Lower lobe of right lung (tissue), 2 donors: Measurements from ENCODE around the gene NFU1. TPM values are rescaled to one million over a fixed set of nuclear protein-coding genes. Genes with fewer than 3 reads are reported as not detected.

Experiments used
- ATAC-seq, 2 donors: fragments of 200-7000 bp; cut with Tn5 transposase; one replicate each; pipeline ENCODE4 v1.9.1; 2020 to 2022; ENCODE audit warnings: mild to moderate bottlenecking in 2 of 2, moderate library complexity in 2 of 2
- DNase-seq: peaks from one replicate; pipeline ENCODE4 v3.0.0-alpha.2; 2020
- H3K27ac ChIP-seq: fragments of 200-600 bp; one replicate; pipeline ENCODE4 v1.8.0; 2022
- H3K27me3 ChIP-seq: fragments of 200-600 bp; one replicate; pipeline ENCODE4 v1.8.0; 2022; ENCODE audit warnings: low read depth
- H3K36me3 ChIP-seq: fragments of 200-600 bp; one replicate; pipeline ENCODE4 v1.8.0; 2022; ENCODE audit warnings: mild to moderate bottlenecking
- H3K4me1 ChIP-seq: fragments of 200-600 bp; one replicate; pipeline ENCODE4 v1.8.0; 2022
- H3K4me3 ChIP-seq: fragments of 200-600 bp; one replicate; pipeline ENCODE4 v1.8.0; 2022; ENCODE audit warnings: mild to moderate bottlenecking
- H3K9me3 ChIP-seq: fragments of 200-600 bp; one replicate; pipeline ENCODE4 v1.8.0; 2022
- intact Hi-C: fragments of 100-400 bp; cut with DNase I; formaldehyde crosslinking; loops from one replicate; pipeline ENCODE4 v1.11.0; 2022
- total RNA-seq: library from RNA; stranded (reverse); fragmentation: NEBNext Ultra II Directional; extraction: Animal tissue kit (Norgen Biotek cat#: 25700); gene quantifications from one replicate; pipeline ENCODE4 v1.2.1, GENCODE V29; 2021
- TF ChIP-seq, protein P1 (sequence below): fragments of 200-600 bp; IDR thresholded peaks from one replicate; pipeline ENCODE4 v1.8.0; 2022; ENCODE audit warnings: antibody characterized with exemption, mild to moderate bottlenecking
- donor health status: DM: no; HTN: yes; CAD: no; lungs with severe emphysema.

NFU1 gene
- total RNA-seq, 1 donor from 2014 or later, result 44.2 TPM

DNA sequence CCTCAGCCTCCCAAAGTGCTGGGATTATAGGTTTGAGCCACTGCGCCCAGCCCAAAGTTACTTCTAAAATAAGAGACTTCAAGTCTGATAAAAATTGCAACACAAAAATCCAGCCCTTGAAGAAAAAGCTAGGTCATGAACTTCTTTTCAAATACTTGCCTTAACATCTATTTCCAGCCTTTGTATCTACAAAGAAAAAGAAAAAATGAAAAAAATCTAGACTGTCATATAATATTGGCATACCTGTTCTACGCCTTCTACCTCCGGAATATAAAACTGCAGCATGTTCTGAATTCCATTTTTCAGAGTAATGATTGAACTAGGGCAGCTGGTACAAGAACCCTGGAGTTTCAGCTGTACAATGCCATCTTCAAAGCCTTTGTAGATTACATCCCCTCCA lies 37.1 kb downstream of the NFU1 start:
- Histone ChIP-seq H3K4me3 (no peak overlapping the region), H3K9me3 (no peaks in the 10 kb centered on the region), H3K4me1 (no peaks in the 10 kb centered on the region), H3K27me3 (no peaks in the 10 kb centered on the region), H3K27ac (no peak overlapping the region), H3K36me3 (peaks cover 91% of the 10 kb centered on the region)
- DNase-seq (no peak), ATAC-seq (no peak)
- TF ChIP-seq, protein P1, sequence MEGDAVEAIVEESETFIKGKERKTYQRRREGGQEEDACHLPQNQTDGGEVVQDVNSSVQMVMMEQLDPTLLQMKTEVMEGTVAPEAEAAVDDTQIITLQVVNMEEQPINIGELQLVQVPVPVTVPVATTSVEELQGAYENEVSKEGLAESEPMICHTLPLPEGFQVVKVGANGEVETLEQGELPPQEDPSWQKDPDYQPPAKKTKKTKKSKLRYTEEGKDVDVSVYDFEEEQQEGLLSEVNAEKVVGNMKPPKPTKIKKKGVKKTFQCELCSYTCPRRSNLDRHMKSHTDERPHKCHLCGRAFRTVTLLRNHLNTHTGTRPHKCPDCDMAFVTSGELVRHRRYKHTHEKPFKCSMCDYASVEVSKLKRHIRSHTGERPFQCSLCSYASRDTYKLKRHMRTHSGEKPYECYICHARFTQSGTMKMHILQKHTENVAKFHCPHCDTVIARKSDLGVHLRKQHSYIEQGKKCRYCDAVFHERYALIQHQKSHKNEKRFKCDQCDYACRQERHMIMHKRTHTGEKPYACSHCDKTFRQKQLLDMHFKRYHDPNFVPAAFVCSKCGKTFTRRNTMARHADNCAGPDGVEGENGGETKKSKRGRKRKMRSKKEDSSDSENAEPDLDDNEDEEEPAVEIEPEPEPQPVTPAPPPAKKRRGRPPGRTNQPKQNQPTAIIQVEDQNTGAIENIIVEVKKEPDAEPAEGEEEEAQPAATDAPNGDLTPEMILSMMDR, result no peak
- intact Hi-C loops, result no loop called here

DNA sequence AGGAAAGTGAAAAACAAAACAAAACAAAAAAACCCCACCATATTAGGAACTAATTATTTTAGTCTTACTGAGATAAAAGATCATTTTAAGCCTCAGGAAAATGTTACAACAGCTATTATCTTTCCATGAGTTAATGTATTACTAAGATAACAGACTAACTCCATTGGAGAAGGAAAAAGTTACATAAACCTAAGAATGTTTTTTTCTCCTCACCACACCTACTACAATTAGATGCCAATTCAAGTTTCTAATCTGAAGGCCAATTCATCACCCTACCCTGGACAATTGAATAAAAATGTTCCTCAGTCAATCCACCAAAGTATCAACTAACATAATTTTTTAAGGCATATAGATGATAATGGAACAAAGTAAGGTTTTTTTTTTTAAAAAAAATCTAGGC lies 40.0 kb downstream of the NFU1 start:
- Histone ChIP-seq H3K9me3 (no peaks in the 10 kb centered on the region), H3K4me1 (no peaks in the 10 kb centered on the region), H3K4me3 (no peak overlapping the region), H3K27me3 (no peaks in the 10 kb centered on the region), H3K36me3 (peaks cover 76% of the 10 kb centered on the region), H3K27ac (no peak overlapping the region)
- intact Hi-C loops, result no loop called here
- no peak for ATAC-seq
- TF ChIP-seq, protein P1, result no peak
- no peak for DNase-seq

DNA sequence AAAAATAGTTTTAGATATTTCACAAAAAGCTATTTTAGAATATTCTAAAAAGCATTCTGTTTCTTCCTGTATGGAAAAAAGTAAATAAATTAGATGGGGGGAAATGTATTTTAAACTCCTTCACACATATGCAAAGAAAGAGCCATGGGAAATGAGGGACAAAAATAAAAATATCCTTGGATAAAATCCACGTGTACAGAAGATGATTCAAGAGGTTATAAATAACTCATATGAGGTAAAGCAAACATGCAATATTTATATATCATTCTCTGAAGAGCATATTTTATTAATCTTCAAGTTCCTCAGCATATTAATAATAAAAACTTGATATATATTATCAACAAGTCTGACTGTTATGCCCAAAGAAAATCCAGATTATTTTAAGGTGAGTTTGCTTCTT lies 41.4 kb downstream of the NFU1 start:
- TF ChIP-seq, protein P1, result no peak
- intact Hi-C loops, result no loop called here
- H3K36me3 ChIP-seq, result peaks cover 66% of the 10 kb centered on the region

DNA sequence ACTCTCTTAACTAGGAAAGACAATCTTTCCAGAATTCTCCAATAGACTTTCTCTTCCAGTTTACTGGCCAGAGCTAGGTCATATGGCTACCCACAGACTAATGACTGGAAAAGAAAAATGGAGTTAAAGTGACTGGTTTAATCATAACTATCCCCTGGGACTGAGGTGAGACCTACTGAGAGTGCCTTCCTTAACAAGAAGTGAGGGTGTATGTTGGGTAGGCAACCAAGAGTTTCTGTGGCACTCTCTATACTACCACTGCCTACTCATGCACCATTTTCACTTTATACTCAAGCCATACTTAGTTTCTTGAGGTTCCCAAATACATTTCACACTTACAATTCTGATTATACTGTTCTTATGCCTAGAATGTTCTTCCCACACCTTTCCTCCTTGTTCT lies 43.3 kb downstream of the NFU1 start:
- DNase-seq, result no peak
- intact Hi-C loops, result no loop called here
- Histone ChIP-seq H3K4me1 (no peaks in the 10 kb centered on the region), H3K36me3 (peaks cover 47% of the 10 kb centered on the region), H3K9me3 (no peaks in the 10 kb centered on the region), H3K4me3 (no peak overlapping the region), H3K27me3 (no peaks in the 10 kb centered on the region), H3K27ac (no peak overlapping the region)
- no peak for ATAC-seq
- TF ChIP-seq, protein P1, result no peak

More for the DNA sequence above, 41.4 kb downstream of the NFU1 start:
- ATAC-seq, result no peak
- H3K27me3 ChIP-seq, result no peaks in the 10 kb centered on the region
- H3K27ac ChIP-seq, result no peak overlapping the region
- no peaks in the 10 kb centered on the region for H3K9me3 ChIP-seq
- H3K4me3 ChIP-seq, result no peak overlapping the region
- DNase-seq, result no peak
- no peaks in the 10 kb centered on the region for H3K4me1 ChIP-seq

DNA sequence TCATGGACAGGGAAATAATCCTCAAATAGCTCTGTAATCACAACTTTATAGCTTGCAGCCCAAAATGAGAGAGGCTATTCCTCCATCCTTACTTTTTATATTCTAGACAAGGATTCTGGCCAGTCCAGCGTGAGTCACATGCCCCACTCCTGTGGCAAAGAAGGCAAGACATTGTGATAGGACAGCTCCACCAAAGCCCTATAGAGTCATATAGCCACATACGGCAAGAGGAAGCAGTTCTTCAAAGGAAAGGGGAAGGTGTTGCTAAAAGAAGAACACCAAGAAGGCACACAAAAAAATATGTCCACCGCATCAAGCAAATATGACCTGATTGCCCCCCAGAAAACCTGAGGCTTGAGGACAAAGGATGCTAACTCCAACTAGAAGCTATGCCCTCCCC lies 46.8 kb downstream of the NFU1 start:
- H3K36me3 ChIP-seq, result peaks cover 14% of the 10 kb centered on the region
- H3K9me3 ChIP-seq, result no peaks in the 10 kb centered on the region
- H3K4me1 ChIP-seq, result peaks cover 16% of the 10 kb centered on the region
- H3K4me3 ChIP-seq, result no peak overlapping the region
- H3K27me3 ChIP-seq, result no peaks in the 10 kb centered on the region
- H3K27ac ChIP-seq, result no peak overlapping the region
- DNase-seq (no peak), ATAC-seq (no peak)
- TF ChIP-seq, protein P1, result no peak
- intact Hi-C loops, result no loop called here

DNA sequence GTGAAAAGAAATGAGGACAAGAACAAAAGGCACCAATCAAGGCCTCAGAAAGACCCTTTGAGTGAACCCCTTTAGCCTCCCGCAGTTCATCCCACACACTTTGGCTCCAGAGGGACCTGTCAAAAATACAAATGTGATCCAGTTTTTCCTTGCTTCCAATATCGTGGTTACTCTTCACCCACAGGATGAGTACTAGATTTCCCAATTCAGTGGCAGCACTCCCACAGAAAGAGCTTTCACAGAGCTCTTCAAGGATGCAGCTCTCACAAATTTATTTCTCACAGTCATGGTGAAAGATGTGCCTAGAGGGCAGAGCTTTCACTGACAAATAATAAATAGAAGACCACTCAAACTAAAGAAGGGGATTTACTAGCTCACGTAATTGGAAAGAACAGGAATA lies 47.2 kb downstream of the NFU1 start:
- ATAC-seq (no peak), DNase-seq (no peak)
- Histone ChIP-seq H3K36me3 (peaks cover 13% of the 10 kb centered on the region), H3K27me3 (no peaks in the 10 kb centered on the region), H3K4me3 (no peak overlapping the region), H3K4me1 (peaks cover 21% of the 10 kb centered on the region), H3K9me3 (no peaks in the 10 kb centered on the region), H3K27ac (no peak overlapping the region)
- TF ChIP-seq, protein P1, result no peak
- intact Hi-C loops, result no loop called here
